Ascending aorta (tissue), 2 donors: ENCODE results near the gene KIAA0040. TPM values are rescaled to one million over a fixed set of nuclear protein-coding genes. Genes with fewer than 3 reads are reported as not detected.

ENCODE experiments used
- DNase-seq, 2 donors: peaks; one replicate each; pipeline ENCODE4 v3.0.0-alpha.2; 2019; ENCODE audit warnings: low spot score in 2 of 2
- H3K27ac ChIP-seq, 2 donors: fragments of 200-600 bp; sonication (generic); one replicate each; pipeline ENCODE4 v1.5.1; 2016 to 2017; ENCODE audit warnings: mild to moderate bottlenecking in 1 of 2
- H3K27me3 ChIP-seq: fragments of 200-600 bp; sonication (generic); one replicate; pipeline ENCODE4 v1.5.1; 2017
- H3K36me3 ChIP-seq, 2 donors: fragments of 200-600 bp; sonication (generic); one replicate each; pipeline ENCODE4 v1.5.1; 2016
- H3K4me1 ChIP-seq, 2 donors: fragments of 200-600 bp; sonication (generic); one replicate each; pipeline ENCODE4 v1.5.1; 2016 to 2017; ENCODE audit warnings: mild to moderate bottlenecking in 1 of 2
- H3K4me3 ChIP-seq, 2 donors: fragments of 200-600 bp; sonication (generic); one replicate each; pipeline ENCODE4 v1.5.1; 2016 to 2017; ENCODE audit warnings: mild to moderate bottlenecking in 1 of 2
- H3K9me3 ChIP-seq, 2 donors: fragments of 200-600 bp; sonication (generic); one replicate each; pipeline ENCODE4 v1.5.1; 2016
- intact Hi-C: fragments of 100-400 bp; cut with DNase I; formaldehyde crosslinking; loops from one replicate; pipeline ENCODE4 v1.15.1; 2023
- total RNA-seq: library from RNA; depleted of rRNA; stranded (reverse); fragments of >200 nt; gene quantifications from one replicate; pipeline ENCODE4 v1.1.0, GENCODE V29; 2016
- TF ChIP-seq, protein P1 (sequence below), 3 experiments: fragments of 200-600 bp in 2 of 3; fragments of 450-650 bp in 1 of 3; sonication (generic) in 2 of 3; IDR thresholded peaks; one replicate each; pipeline ENCODE4 v1.5.1; 2016 to 2019; ENCODE audit warnings: antibody characterized with exemption in 3 of 3, mild to moderate bottlenecking in 1 of 3, moderate library complexity in 1 of 3

The KIAA0040 gene
- total RNA-seq, 1 donor from 2014 or later = 36.7 TPM

DNA sequence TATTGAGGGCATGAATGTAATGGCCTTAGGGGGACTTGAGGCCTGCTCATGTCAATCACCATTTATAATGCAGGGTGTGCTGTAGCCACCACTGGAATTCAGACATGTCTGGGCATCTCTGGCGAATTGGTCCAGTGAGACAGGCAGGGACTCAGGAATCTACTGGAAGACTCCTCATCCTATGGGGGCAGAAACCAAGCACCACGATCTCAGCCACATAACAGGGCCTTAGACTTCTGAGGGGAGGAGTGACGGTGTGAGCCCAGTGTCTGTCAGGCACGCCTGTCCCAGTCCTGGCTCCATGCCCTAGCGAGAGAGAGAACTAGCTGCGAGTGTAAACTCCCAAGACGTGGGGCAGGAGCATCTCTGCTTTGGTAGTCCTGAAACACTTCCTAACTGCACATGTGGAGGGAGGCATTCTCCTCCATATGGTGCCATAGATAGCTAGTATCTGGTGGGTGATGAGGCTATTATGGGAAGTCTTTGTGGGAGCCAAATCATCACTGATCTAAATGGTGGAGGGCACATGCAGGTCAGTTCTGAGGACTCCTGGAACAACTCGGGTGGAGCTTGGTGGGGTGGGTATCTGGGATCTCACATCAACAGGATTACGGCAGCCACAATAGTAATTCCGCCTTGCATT lies 29.8 kb upstream of the KIAA0040 start:
- Histone ChIP-seq H3K27me3 (no peaks in the 10 kb centered on the region), H3K4me3 (no peak overlapping the region), H3K36me3 (no peaks in the 10 kb centered on the region), H3K27ac (no peak overlapping the region), H3K9me3 (no peaks in the 10 kb centered on the region), H3K4me1 (no peaks in the 10 kb centered on the region)
- intact Hi-C loops = loop anchor here (5.0 kb wide), 1 partner anchor 65 kb away; no protein-coding TSS in a partner anchor
- DNase-seq = no peak
- TF ChIP-seq, protein P1, sequence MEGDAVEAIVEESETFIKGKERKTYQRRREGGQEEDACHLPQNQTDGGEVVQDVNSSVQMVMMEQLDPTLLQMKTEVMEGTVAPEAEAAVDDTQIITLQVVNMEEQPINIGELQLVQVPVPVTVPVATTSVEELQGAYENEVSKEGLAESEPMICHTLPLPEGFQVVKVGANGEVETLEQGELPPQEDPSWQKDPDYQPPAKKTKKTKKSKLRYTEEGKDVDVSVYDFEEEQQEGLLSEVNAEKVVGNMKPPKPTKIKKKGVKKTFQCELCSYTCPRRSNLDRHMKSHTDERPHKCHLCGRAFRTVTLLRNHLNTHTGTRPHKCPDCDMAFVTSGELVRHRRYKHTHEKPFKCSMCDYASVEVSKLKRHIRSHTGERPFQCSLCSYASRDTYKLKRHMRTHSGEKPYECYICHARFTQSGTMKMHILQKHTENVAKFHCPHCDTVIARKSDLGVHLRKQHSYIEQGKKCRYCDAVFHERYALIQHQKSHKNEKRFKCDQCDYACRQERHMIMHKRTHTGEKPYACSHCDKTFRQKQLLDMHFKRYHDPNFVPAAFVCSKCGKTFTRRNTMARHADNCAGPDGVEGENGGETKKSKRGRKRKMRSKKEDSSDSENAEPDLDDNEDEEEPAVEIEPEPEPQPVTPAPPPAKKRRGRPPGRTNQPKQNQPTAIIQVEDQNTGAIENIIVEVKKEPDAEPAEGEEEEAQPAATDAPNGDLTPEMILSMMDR (IDR thresholded peaks at IDR 0.05) = no peak

DNA sequence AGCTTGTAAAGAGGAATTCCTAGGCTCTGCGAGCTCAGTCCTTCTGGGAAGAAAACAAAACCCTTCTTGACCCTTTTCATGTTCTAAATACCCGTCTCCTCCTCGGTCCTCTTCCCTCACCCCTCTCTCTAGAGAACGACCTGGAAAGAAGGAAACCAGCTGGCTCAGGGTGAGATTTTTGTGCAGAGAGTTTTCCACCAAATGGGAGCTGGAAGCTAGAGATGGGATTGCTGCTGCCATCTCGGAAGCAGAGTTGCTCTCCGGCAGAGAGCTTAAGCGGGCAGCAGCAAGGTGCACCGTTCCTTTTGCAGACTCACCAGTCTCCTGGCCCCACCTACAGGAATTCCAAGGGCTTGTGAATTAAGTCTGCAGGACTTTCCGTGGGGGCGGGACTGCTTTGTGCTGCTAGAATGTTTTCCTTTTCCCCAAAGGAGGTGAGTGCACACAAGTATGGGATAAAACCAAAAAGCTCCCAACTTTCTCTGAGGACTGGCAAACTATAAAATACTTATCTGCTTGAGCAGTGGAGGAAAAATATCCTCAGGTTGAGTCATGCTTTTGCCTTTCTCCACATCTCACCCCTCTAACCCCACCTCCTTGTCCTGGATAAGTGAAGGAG lies 29.1 kb upstream of the KIAA0040 start:
- DNase-seq = no peak
- TF ChIP-seq, protein P1 (IDR thresholded peaks at IDR 0.05) = no peak
- Histone ChIP-seq H3K9me3 (no peaks in the 10 kb centered on the region), H3K36me3 (no peaks in the 10 kb centered on the region), H3K27ac (no peak overlapping the region), H3K4me3 (no peak overlapping the region), H3K4me1 (no peaks in the 10 kb centered on the region), H3K27me3 (no peaks in the 10 kb centered on the region)
- intact Hi-C loops = loop anchor here (5.0 kb wide), 1 partner anchor 64 kb away; no protein-coding TSS in a partner anchor

DNA sequence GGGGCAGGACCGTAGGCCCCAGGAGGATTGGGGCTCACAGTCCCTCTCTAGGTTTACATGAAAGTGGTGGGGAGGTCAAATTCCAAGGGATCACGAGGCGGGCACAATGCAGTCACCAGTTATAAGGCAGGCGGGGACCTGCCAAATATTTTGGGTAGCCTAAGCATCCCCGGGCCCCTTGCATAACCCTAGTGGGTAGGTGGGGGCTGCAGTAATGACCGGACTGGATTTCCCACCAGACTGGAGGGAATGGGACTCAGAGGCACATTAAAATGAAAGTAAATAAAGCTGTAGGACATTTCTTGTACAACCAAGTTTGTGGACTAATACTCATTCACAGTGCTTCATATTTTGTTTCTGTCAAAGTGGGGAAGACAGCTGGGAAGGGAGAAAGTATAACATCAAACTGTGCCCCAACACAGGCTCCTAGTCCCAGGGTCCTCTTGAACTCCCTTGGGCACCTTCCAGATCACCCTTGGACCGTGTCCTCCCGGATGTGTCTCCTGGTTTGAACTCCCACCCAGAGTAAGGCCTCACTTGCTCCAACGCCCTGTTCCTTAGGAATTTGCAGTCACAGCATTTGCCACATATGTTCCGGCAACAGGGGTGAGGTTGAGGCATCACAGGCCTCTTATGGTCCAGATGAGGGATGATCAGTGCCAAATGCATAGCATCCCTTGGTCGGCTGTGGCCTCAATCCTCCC lies 28.4 kb upstream of the KIAA0040 start:
- no peak for DNase-seq
- H3K4me3 ChIP-seq = no peak overlapping the region

DNA sequence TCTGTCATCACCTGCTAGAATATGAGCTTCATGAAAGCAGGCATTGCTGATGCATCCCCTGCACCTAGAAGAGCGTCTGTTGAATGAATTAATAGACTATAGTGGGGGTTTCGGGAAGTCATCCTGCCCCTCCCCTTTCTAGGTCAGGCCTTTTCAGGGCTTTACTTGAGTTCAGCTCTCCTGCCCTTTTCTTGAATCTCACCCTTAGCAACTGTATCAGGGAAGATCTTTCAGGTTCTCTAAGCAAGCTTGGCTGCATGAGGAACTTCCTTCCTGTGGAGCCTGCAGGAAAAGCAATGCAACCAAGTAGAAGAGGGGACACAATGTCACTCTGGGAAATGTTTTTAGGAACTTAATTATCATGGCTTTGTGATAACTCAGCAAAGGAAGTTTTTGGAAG lies 27.2 kb upstream of the KIAA0040 start:
- H3K9me3 ChIP-seq = no peaks in the 10 kb centered on the region
- no peaks in the 10 kb centered on the region for H3K36me3 ChIP-seq
- no peak overlapping the region for H3K27ac ChIP-seq
- H3K27me3 ChIP-seq = no peaks in the 10 kb centered on the region
- no peak for DNase-seq
- H3K4me3 ChIP-seq = no peak overlapping the region
- intact Hi-C loops = loop anchor here (5.0 kb wide), 1 partner anchor 62 kb away; no protein-coding TSS in a partner anchor
- TF ChIP-seq, protein P1 (IDR thresholded peaks at IDR 0.05) = no peak
- no peaks in the 10 kb centered on the region for H3K4me1 ChIP-seq

More for the DNA sequence above, 28.4 kb upstream of the KIAA0040 start:
- Histone ChIP-seq H3K27me3 (no peaks in the 10 kb centered on the region), H3K4me1 (no peaks in the 10 kb centered on the region), H3K9me3 (no peaks in the 10 kb centered on the region), H3K36me3 (no peaks in the 10 kb centered on the region), H3K27ac (no peak overlapping the region)
- TF ChIP-seq, protein P1 (IDR thresholded peaks at IDR 0.05) = no peak
- intact Hi-C loops = loop anchor here (5.0 kb wide), 1 partner anchor 64 kb away; no protein-coding TSS in a partner anchor

DNA sequence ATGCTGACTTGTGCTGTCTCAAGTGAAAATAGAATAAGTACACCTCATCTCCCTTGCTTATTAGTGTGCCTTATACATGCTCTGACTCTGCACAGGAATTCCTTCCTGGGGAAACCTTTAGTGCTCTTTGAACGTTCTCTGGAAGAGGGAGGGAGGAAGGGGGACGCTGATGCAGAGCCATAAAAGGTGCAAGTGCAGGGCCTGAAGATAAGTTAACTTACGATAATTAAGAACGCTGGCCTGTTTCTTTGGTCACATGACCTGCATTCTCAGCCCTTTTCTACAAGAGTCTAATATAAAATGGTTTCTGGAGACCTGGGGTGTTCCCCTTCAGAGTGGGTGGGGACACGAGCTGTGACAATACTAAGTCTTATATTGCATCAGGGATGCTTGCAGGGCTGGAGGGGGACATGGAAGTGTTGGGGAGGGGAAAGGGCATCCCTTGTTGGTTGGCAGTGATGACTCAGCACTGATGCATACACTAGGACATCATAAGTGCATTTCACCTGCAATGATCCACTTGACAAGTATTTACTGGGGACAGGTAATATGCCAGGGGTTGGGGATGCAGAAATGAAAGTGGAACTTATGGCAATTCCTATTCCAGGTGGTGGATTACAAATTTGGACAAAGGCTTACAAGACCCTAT lies 26.3 kb upstream of the KIAA0040 start:
- Histone ChIP-seq H3K4me1 (no peaks in the 10 kb centered on the region), H3K36me3 (no peaks in the 10 kb centered on the region), H3K27me3 (no peaks in the 10 kb centered on the region), H3K4me3 (no peak overlapping the region), H3K27ac (no peak overlapping the region), H3K9me3 (no peaks in the 10 kb centered on the region)
- no peak for DNase-seq
- intact Hi-C loops = no loop called here
- TF ChIP-seq, protein P1 (IDR thresholded peaks at IDR 0.05) = no peak
